ENCODE measurements around the gene PQBP1.

DNA sequence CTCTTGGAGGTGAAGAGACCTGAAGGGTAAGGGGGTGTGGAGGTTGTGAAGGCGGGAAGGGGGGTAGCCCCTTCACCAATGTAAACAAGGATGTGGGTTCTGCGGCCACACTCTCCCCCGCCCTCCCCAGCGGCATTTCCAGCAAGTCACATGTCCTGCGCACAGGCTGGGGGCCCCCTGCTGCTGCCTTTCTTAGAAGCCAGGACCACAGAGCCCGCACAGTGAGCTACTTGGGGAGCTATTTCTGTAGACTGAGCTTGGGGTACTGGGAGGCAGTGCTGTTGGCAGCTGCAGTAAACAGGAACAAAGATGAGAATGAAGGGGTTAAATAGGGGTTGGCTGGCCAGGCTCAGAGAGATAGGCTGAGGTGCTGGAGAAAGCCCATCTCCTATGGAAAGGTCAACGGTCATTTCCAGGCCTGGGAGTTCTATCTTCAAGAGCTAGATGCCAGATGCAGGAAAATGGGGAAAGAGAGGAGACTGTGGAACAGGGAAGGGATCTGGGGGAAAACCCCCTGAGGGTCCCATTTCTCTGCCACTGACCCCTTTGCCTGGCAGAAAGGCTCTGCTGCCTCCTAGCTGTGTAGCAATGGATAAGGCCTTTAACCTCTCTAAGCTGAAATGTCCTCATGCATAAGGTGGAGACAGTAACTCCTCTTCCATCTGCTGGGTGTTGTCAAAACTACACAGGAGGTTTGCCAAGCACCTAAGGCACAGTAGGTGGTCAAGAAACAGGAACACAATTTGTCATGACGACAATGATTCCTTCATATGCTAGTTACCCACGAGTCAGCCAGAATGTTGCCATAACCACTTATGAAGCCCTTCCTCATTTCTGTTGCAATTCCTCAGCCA is 39.6 kb downstream of the PQBP1 start:
- TF ChIP-seq CTCF (IDR thresholded peaks at IDR 0.05): no peak
- no peak for TF ChIP-seq POLR2A (IDR thresholded peaks at IDR 0.05)

All from thyroid gland (tissue), 4 donors.